GM19351 (cell line): ENCODE data around the gene SLC29A1.

ENCODE experiments used
- ATAC-seq: cut with Tn5 transposase; IDR thresholded peaks from one replicate; pipeline ENCODE4 v1.9.1; 2021; ENCODE audit warnings: mild to moderate bottlenecking, moderate library complexity; ENCODE audit not compliant: unreplicated experiment

The SLC29A1 gene

GRCh38 chr6:44234101-44235025 lies 11.0 kb downstream of the SLC29A1 start:
- no peak for ATAC-seq

- ATAC-seq = no peak
Observed at GRCh38 chr6:44235269-44235668, 11.9 kb downstream of the SLC29A1 start.

DNA sequence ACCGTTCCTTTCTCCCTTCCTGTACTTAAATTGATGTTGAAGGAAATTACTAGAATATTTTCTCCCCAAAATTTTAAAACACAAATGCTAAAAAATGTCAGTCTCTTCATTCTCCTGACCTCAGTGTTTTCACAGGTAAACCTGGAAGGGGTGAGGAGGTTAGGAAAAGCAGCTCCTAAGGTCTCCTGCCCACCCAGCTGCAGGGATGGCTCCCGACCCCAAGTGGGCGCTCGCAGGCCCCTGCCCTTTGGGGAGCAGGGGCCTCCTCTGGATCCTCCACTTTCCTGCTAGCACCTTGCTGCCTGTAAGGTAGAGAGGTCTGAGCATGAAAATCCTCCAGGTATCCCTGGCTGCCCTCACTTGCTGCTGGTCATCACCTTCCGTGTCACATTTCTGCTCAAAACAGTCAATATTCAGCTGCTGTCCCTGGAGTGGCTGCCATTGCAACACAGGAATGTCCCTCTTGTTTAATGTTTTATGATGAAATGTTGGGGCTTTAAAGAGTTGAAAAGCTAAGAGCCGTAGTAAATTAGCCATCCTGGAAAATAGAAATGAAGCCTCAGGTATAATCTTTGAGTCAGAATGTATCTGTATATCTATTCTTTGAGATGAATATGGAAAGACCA lies 12.6 kb downstream of the SLC29A1 start:
- ATAC-seq = no peak

DNA sequence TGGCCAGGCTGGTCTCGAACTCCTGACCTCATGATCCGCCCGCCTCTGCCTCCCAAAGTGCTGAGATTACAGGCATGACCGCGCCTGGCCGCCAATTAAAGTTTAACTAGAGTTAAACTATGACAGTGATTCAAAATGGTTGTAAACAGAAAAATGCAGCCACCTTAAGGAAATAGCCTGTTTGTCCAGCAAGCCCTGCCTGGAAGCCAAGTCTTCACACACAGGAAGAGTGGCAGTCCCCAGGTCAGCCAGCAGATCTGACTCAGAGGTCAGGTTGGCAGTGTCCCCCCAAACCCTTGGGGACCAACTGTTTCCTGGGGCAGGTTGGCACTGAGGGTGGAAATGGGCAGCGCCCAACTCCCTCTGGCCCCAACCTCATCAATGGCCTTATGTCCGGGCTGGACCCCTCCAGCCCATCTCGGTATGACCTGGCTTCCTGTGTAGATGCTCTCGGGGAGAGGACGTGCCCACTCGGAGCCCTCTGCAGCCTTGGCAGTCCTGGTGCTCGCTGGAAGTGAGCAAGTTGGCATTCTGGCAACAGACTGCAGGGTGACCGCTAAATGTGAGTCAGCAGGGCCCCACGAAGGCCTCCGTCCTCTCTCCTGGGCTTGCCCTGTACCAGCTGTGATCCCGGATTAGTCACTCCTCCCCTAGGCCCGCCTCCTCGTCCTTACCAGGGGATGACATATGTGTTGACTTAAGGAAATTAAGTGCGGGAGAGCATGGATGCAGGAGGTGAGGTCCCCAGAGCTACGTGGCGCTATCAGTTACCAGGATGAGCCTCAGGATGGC lies 13.8 kb downstream of the SLC29A1 start:
- peak; percentile 60 for ATAC-seq

DNA sequence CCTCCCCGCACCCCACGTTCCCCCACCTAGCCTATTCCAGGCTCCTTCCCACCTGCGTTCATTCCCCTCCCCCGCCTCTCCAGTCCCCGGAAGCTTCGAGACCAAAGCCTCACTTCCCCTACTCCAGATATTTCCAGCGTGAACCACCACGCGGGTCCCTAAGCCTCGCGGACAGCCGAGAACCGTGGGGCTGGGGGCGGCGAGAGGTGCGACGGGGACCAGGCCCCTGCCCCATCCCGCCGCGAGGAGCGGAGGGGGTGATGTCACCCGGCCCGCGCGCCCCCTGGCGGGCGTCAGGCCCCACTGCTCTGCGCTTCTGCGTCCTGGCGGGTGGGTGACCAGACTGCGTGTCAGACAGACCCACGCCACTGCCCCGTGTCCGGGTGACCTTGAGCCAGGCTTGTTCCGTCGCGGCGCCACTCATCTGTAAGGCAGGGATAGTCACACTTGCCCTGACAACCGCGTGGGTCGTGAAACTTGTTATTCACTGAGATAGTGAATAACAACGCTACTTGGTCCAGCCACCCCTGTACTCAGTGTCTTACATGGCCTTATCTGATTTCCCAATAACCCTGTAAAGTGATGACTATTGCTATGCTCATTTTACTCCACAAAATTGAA lies 14.5 kb downstream of the SLC29A1 start:
- ATAC-seq = peak; percentile 85

GRCh38 chr6:44238687-44239350 lies 15.4 kb downstream of the SLC29A1 start:
- ATAC-seq = no peak

- no peak for ATAC-seq
Observed at GRCh38 chr6:44243345-44243744, 19.9 kb downstream of the SLC29A1 start.

GRCh38 chr6:44245391-44245911 lies 22.1 kb downstream of the SLC29A1 start:
- no peak for ATAC-seq

- ATAC-seq = peak; percentile 50
Observed at GRCh38 chr6:44245912-44246662, 22.7 kb downstream of the SLC29A1 start.

DNA sequence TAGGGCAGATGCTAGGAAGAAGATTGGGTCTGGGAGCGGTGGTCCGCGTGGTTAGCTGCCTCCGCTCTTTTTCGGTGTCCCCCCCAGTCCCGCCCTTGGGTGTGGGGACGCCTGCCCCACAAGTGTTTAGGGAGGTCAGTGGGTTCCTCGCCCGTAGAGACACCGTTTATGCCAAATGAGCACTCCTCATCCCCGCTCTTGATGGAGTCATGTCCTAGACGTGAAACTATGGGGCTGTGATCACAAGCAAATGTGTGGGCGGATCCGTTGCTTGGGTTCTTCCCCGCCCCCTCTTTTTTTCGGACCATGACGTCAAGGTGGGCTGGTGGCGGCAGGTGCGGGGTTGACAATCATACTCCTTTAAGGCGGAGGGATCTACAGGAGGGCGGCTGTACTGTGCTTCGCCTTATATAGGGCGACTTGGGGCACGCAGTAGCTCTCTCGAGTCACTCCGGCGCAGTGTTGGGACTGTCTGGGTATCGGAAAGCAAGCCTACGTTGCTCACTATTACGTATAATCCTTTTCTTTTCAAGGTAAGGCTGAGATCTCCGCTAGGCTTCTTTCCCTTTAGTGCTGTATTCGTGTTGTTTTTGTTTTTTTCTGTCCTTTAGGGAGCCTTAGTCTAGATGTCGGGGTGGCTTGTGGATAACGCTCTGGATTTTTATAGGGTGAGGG lies 23.4 kb downstream of the SLC29A1 start, which contains the start of gene HSP90AB1:
Gene HSP90AB1, plus strand, starts transcription at position 439 of the 675 bp plus-strand sequence. CDS start 1,529 bp downstream, outside the sequence.
- peak; percentile 56 for ATAC-seq

DNA sequence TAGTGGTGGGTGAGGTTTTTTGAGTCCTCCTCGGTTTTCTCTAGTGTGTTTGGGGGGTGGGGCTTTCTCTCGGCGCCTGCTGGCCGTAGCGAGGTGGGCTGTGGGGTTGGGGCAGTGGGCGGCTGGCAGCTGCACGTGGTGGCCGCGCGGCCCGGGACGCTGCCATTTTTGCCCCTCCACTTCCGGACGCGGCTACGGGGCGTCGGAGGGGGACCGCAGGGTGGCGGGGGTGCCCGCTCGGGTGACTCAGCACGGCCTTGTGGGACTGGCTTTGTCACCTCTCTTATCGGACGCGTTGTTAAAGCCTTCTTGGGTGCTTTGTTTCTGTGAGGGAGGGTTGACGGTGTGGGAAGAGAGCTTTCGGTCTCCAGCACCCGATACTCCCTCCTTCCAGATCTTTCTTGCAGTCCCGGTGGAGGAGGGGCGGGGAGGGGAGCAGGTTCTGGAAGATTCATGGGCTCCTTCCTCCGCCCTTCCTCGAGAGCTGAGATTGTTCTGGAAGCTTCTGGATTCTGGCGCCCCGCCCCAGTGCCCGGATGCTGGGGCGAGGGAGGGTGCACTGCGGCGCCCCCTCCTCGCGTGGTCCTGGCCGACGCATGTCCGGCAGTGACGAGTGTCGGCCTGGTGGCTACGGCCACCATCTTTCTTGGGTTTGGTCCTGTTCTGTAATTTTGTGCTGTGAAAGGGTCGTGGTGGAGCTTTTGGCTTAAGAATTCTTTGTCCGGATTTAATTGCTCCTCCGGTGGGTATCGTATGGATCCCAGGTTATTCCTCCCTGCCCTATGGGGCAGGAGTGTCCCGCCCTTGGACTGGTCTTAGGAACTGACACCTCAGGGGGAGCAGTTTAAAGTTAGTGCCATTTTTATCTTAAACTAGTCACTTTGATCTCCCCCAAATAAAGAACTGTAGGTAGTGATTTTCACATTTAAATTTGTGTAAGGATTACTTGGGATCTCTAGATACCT lies 24.2 kb downstream of the SLC29A1 start:
- ATAC-seq = no peak

DNA sequence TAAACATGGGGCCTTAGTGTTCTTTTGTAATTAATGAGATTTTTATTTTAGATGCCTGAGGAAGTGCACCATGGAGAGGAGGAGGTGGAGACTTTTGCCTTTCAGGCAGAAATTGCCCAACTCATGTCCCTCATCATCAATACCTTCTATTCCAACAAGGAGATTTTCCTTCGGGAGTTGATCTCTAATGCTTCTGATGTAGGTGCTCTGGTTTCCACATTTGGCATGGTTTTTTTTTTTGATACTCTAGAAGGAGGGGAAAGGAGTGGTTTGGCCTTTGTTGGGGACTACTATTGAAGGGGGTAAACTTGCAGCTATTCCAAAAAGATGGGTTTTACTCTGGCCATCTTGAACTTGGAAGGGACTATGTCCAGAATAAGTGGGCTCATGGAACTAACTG lies 25.2 kb downstream of the SLC29A1 start:
- ATAC-seq = no peak

- ATAC-seq = no peak
Observed at GRCh38 chr6:44249082-44249748, 25.8 kb downstream of the SLC29A1 start.

DNA sequence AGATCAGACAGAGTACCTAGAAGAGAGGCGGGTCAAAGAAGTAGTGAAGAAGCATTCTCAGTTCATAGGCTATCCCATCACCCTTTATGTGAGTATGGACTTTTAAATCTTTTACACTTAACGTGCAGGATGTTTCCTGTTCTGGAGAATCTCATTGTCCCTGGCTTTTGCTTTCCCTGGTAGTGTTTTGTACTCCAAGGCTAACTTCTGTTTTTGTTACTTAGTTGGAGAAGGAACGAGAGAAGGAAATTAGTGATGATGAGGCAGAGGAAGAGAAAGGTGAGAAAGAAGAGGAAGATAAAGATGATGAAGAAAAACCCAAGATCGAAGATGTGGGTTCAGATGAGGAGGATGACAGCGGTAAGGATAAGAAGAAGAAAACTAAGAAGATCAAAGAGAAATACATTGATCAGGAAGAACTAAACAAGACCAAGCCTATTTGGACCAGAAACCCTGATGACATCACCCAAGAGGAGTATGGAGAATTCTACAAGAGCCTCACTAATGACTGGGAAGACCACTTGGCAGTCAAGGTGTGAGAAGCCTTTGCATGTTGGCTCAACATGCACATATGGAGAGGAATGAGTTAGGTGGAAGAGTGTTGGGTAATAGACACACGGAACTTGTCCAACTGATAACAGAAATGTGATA lies 26.8 kb downstream of the SLC29A1 start:
- no peak for ATAC-seq

DNA sequence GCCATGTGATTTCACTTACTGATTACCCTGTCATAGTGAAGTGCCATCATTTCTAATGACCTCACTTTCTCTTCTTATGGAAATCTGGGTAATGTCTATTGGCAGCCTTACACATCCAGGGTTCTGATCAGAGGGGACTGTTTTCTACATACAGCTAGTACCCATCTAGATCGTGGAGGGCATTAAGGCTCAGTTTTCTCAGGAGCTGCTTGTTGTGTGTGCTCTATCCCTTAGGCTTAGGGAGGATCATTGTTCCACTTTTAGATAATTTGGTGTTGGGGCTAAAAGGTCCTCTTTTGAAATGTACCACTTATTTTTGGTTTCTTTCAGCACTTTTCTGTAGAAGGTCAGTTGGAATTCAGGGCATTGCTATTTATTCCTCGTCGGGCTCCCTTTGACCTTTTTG lies 27.3 kb downstream of the SLC29A1 start:
- no peak for ATAC-seq
